GM04504 (cell line): ENCODE data around the gene PLPPR2.
"Not testable (repeated sequence)": the region's sequence is repeated elsewhere in the genome, so short reads cannot be mapped to it uniquely, and the experiment has no call there.

Experiments used
- DNase-seq: peaks from one replicate; pipeline ENCODE4 v3.0.0-alpha.2; 2012; ENCODE audit warnings: low read depth

The PLPPR2 gene

DNA sequence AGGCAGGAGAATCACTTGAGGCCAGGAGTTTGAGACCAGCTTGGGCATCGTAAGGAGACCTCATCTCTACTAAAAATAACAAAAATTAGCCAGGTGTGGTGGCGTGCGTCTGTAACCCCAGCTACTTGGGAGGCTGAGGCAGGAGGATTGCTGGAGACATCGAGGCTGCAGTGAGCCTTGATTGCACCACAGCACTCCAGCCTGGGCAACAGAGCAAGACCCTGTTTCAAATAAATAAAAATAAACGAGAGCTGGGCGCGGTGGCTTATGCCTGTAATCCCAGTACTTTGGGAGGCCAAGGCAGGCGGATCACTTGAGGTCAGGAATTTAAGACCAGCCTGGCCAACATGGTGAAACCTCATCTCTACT, 15.1 kb upstream of the PLPPR2 start:
- DNase-seq, result not testable (repeated sequence)

DNA sequence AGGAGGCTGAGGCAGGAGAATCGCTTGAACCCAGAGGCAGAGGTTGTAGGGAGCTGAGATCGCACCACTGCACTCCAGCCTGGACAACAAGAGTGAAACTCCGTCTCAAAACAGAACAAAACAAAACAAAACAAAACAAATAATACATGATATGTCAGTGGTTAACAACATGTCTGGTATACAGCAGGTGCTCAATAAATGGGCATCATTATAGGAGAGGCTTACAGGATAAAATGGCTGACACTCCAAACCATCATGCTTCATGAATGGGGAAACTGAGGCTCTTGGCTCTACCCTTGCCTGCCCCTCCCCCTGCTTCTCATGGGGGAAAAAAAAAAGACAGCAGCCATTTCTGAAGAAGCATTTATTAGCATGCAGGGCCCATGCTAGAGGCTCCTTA, 12.8 kb upstream of the PLPPR2 start:
- DNase-seq, result no peak

DNA sequence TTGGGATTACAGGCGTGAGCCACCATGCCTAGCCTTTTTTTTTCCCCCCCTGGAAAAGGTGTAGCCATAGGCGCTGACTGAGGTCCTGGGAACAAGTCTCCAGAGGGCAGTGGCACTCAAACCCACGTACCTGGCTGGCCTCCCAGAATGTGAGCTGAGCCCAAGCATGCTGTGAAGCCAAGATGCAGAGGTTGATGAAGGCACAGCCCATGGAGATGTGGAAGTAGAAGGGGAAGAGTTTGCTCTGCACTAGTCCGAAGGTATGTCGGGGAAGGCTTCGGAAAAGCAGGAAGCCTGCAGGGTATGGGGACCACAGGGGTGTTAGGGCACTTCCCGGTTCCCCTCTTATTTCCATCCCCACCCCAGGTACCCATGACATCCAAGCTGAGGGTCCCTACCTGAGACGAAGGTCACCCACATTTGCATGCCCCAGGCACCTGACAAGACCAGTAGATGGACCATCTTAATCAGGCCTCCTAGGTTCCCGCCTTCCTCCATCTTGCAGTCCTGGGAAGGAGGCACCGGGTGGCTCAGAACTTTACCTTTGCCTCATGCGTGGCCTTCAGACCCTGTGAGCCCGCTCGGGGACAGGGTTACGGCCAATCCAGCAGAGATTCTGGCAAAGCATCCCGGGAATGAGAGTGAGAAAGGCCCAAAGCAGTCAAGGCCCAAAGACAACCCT, 10.0 kb upstream of the PLPPR2 start:
- no peak for DNase-seq

DNA sequence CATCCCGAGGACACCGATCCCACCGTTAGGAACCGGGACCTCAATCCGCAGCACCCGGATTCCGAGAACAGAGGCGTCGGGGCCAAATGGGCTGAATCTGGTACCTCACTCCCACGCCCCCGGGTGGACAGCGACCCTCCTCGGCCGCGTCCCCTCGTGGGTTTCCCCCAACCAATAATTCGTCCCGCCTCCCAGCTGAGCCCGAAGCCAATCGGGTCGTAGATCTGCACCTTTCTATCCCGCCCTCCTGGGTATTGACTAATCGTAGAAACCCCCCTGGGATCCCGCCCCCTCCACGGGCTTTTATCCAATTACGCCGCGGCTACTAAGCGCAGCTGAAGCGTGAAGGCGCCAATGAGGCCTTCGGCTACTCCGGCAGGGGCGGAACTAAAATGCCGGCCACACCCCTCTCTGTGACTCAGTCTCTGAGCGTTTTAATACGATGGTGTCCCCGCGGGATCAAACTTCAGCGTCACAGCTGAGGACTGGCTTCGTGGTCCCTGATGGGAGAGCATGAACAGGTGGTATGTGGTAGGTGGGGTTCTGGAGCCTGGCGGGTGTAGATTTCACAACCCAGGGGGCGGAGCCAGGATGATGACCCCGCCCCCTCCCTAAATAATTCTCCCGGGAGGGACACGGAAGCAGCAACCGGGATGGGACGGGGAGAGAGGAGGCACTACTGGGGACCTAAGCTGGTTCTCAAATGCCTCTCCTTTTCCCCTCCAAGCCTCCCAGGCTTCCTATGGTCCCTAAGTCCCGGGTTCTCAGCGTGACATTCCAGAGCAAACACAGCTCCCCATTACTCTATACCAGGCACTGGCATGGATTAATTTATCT, 8.9 kb upstream of the PLPPR2 start, which contains the start of the genes CCDC159 and TMEM205:
Gene CCDC159 (plus strand): TSS at position 416 of the 837 bp plus-strand sequence. CDS start 88 bp downstream, at position 504.
Gene TMEM205 (minus strand): TSS at position 165 of the 837 bp plus-strand sequence. CDS start 649 bp downstream, outside the sequence.
- DNase-seq, result peak; percentile 99

DNA sequence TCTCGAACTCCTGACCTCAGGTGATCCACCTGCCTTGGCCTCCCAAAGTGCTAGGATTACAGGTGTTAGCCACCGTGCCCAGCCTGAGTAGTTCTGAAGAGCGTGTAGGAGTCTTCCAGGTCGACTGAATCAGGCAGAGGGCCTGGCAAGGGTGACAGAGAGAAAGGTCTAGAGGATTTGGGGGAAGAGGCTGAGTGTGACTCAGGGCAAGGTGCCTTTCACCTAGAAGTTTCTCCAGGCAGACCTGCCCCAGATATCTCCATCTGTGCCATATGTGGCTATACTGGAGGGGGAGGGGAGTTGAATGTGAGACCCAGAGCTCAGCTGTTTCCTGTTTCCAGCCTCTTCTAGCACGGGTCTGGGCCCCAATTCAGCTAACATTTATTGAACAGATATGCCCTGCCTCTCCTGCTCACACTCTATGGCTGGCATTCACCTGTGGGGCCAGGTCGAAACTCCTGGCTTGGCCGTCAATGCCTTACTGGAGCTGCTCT, 7.6 kb upstream of the PLPPR2 start:
- DNase-seq, result no peak

DNA sequence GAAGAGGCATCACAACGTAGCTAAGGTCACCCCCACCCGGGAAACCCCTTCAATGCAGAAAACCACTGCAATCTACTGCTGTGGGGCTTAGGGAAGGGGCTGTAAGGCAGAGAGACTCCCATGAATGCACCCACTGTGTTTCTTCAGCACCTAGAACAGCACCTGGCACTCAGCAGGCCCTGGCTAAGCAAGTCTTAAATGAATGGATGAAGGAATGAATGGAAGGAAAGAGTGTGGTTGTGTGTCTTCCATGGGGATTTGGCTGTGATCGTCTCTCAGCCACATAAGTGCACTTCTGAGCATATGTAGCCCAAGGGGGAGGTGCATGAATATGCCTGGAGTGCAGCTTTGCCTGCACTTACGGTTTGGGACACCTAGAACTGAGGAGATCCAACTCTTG, 6.1 kb upstream of the PLPPR2 start:
- no peak for DNase-seq

DNA sequence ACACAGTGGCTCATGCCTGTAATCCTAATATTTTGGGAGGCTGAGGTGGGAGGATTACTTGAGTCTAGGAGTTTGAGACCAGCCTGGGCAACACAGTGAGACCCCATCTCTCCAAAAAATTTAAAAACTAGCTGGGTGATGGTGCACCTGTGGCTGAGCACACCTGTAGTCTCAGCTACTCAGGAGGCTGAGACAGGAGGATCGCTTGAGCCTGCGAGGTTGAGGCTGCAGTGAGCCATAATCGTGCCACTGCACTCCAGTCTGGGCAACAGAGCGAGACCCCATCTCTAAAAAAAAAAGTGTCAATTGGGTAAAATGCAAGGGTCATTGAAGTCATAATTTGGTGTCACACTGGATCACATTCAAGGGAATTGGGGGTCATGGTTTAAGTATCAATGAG, 1.1 kb upstream of the PLPPR2 start:
- not testable (repeated sequence) for DNase-seq

DNA sequence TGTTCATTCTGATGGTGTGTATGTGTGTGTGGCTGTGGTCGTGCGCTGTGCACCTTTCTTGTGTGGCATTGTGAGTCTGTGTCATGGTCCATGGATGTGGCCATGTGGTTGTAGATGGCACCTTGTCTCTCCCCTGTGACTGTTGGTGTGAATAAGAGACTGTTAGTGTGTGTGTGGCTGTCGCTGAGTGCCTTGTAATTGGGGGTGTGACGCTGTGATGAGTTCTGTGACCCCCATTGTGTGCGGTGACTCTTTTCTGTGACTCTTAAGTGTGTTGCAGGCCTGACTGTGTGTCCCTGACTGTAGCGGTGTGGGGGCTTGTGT, 804 bp downstream of the PLPPR2 start:
- no peak for DNase-seq

DNA sequence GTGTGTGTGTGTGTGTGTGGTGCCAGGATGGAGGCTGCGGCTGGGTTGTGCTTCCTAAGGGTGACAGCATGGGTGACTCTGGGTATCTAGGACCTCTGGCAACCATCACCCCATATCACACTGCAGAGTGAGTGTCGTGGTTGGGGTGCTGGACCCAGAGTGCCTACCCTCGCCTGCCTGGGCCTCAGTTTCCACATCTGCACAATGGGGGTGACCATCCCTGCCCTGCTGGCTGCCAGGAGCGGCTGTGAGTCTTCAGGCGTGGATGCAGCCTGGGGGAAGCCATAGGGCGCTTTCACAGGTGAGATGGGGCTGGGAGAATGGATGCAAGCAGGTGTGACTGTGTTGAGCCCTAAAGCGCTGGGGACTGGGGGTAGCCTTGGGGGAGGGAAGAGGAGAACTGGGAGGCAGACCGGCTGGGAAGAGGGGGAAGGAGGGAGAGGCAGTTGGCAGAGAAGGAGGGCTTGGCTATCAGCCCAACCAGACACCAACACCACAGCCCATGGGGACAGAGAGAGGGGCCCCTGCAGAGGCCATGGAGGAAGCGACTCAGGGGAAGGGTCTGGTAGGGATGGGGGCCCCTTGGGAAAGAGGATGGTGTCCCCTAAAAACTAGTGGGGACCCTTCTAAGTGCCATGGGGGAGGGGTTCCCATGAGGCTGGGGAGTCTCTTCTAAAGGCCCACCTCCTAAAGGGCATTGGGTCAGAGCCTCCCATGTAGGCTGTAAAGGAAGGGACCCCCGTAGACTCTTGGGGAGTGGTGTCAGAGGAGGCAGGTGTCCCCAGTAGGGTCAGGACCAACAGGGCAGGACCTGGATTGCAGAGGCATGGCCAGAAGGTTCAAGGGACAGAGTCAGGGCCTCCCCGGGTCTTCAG, 1.7 kb downstream of the PLPPR2 start:
- DNase-seq, result no peak

DNA sequence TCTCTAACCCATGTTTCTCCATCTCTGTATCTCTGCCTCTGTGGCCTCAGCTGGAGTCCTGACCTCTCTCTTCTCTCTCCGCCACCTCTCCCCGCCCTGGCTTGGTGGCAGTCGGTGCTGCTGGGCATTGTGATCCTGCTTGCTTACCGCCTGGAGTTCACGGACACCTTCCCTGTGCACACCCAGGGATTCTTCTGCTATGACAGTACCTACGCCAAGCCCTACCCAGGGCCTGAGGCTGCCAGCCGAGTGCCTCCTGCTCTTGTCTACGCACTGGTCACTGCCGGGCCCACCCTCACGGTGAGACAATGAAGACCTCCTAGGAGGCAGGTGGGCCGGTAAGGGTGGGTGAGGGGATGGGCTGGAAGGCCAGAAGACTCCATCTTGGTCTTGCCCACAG, 4.2 kb downstream of the PLPPR2 start:
- no peak for DNase-seq

DNA sequence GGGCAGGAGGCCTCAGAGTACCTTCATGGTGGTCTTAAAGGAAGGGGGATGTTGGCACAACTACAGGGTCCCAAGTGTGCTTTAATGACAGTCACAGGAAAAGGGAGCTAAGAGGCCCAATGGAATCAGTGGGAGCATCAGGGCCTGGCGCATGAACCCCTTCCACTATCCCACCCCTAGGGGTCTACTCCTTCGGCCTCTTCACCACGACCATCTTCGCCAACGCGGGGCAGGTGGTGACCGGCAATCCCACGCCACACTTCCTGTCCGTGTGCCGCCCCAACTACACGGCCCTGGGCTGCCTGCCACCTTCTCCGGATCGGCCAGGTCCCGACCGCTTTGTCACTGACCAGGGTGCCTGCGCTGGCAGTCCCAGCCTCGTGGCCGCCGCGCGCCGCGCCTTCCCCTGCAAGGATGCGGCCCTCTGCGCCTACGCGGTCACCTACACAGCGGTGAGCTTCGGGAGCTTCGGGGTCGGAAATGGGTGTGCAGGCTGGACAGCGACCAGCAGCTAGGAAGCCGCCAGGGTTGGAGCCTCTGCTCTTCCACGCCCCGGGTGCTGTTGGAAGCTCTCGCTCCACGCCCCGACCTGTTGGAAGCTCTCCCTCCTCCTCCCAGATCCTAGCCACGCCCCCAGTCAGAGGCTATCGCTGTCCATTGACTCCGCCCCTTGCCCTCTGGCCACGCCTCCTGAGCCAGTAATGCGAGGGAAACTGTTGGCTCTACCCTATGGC, 6.0 kb downstream of the PLPPR2 start:
- DNase-seq, result no peak

DNA sequence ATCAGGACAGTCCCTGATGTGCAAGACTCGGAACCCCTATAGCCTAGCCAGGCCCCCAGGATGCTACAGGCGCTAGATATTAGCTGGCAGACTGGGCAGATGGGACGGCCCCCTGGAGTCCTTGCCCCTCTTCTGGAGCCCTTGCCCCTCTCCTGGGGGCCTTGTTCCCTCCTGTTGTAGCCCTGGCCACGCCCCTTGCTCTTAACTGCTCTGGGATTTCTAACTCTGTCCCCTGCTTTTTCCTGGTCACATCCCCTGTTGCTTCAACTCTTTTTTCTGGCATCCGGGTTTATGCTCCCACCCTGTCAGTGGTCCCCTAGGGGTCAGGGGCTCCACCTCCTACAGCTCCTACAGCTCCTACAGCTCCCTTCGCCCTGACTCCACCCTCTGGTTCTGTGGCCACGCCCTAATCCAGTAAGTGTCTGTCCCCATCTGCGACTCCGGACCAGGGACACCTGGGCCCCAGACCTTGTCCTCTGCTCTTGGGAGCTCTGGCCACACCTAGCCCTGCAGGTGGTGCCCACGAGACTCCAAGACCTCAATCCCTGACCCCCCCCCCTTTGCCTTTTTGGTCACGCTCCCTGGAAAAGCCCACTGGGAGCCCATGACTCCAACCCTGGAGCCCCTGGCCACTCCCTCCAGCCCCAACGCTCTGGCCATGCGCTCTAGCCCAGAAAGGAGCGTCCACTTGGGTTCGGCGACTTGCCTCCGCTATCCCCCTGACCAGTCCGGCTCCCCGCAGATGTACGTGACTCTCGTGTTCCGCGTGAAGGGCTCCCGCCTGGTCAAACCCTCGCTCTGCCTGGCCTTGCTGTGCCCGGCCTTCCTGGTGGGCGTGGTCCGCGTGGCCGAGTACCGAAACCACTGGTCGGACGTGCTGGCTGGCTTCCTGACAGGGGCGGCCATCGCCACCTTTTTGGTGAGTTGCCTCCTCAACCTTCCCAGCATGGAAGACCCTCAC, 6.8 kb downstream of the PLPPR2 start:
- DNase-seq, result no peak

DNA sequence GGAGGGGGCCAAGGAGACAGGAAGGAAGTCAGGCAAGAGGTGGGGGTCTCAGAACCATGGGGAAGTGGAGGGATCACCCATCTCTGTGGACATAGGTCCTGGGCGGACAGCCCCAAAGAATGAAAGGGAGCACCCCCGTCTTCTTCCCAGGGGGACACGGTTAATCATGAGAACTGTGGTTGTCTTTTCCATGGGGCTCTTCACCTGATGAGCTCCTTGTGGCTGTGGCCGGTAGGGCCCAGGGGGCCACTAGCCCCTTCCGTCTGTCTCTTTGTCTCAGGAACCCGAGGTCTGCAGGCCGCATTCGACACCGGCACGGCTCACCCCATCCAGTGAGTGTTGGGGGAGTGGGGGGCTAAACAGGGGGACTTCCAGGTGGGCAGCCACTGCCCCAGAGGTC, 8.6 kb downstream of the PLPPR2 start:
- DNase-seq, result no peak

DNA sequence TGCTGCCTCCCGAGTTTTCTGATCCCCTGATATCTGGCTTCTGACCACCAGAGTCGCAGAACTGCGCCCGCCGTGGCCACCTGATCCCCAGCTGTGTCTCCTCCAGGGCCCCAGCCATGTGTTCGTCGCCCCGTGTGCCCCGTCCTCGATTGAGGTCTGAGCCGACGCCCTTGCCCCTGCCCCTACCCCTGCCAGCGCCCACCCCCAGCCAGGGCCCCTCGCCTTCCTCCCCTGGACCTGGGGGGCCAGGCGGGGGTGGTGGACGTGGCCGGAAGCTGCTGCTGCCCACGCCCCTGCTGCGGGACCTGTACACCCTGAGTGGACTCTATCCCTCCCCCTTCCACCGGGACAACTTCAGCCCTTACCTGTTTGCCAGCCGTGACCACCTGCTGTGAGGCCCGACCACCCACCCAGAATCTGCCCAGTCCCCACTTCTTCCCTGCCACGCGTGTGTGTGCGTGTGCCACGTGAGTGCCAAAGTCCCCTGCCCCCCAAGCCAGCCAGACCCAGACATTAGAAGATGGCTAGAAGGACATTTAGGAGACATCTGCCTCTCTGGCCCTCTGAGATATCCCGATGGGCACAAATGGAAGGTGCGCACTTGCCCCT, 9.2 kb downstream of the PLPPR2 start:
- DNase-seq, result no peak

DNA sequence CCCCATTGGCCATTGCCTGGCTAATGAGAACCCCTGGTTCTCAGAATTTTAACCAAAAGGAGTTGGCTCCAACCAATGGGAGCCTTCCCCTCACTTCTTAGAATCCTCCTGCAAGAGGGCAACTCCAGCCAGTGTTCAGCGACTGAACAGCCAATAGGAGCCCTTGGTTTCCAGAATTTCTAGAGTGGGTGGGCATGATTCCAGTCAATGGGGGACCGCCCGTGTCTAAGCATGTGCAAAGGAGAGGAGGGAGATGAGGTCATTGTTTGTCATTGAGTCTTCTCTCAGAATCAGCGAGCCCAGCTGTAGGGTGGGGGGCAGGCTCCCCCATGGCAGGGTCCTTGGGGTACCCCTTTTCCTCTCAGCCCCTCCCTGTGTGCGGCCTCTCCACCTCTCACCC, 9.7 kb downstream of the PLPPR2 start:
- no peak for DNase-seq

DNA sequence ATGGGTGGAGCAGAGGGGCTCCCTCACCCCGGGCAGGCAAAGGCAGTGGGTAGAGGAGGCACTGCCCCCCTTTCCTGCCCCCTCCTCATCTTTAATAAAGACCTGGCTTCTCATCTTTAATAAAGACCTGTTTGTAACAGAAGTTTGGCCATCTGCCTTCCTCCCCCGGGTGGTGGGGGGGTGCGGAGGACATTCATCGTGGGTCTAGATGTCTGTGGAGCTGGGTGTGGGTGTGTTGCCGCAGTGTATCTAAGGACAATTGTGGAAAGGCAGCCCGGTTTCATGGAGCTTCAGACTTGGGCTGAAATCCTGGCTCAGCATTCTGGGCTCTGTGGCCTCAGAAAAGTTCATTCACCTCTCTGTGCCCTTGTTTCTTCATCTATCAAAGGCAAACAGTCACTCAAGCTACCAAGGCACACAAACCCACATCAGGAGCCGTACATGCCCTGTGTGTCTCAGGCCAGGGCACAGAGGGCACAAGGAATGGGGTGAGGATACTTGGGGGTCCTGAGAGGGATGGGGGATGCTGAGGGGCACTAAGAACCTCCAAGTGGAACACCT, 10.4 kb downstream of the PLPPR2 start:
- DNase-seq, result no peak

DNA sequence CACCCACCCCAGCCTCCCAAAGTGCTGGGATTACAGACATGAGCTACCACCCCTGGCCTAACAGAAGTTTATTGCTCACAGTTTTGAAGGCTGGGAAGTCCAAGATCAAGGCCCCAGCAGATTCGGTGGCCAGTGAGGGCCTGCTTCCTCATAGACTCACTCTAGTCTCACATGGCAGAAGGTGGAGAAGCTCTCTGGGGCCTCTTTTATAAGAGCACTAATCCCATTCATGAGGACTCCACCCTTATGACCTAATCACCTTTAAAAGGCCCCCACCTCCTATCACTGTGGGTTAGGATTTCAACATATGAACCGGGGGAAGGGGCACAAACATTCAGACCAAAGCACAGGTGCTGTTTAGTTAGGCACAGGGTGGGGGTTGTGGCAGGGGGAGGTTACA, 12.3 kb downstream of the PLPPR2 start:
- DNase-seq, result no peak

DNA sequence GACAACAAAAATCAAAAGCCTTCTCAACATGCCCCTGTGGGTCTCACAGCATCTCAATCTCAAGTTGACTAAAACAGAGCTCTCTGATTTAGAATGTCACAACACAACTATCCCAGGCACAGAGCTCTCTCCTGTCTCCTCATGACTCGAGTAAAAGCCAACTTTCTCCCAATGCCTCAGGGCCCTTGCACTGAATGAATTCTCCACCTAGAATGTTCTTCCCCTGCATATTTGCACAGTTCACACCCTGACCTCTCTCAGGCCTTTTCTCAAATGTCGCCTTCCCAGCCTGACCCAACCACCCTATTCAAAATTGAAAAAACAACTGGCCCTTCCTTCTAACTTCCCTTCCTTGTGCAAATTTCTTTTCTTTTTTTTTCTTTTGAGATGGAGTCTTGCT, 15.5 kb downstream of the PLPPR2 start:
- DNase-seq, result no peak

DNA sequence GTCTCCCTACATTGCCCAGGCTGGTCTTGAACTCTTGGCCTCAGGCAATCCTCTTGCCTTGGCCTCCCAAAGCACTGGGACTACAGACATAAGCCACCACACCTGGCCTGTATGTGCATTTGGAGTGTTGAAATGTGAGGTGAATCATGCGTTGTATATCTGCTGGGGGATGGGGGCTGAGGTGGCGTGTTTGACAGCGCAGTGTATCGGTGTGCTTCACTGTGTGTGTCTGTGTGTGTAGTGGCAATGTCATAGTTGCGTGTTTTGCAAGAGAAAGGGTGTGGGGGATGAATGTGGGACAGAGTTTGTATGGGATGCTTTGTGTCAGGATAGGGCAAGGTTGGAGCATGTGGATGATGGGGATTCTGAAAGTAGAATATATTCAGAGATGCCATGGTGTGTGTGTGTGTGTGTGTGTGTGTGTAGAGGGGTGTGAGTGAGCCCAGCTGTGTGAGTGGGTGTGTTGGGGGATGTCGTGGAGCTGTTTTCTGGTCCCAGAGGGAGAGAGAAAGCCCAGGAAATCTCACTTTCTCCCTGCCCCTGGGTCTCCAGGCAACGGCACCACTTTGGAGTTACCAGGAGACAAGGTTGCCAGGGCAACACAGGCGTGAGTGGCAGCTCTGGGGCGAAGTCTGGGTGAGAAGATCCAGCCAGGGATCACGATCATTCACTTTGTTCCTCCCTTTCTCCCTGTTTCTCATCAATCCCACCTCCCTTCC, 18.1 kb downstream of the PLPPR2 start:
- DNase-seq, result no peak
